A549 (cell line): ENCODE data around the gene NHSL1. TPM values are rescaled to one million over a fixed set of nuclear protein-coding genes. Genes with fewer than 3 reads are reported as not detected.

Experiments
- ATAC-seq, 2 experiments: fragments of 200-7000 bp in 1 of 2; fragments of >200 bp in 1 of 2; cut with Nextera tagmentation in 1 of 2; cut with Tn5 transposase in 1 of 2; 3 replicates each; pipeline versions ENCODE4 v1.8.0 to v1.9.1; 2018 to 2020; ENCODE audit warnings: mild to moderate bottlenecking in 1 of 2, moderate library complexity in 1 of 2
- CTCF ChIA-PET: fragments of 300-600 bp; sonication (Branson Sonifier 250); formaldehyde crosslinking; extraction: SDS; loops from one replicate; lab custom pipeline; 2021; ENCODE audit warnings: antibody characterized with exemption, inconsistent platforms; lab: Yijun Ruan, JAX
- POLR2A ChIA-PET: fragments of 350-600 bp; formaldehyde crosslinking; extraction: SDS; loops from one replicate; lab custom pipeline; 2021; ENCODE audit warnings: antibody characterized with exemption, inconsistent platforms; lab: Yijun Ruan, JAX
- DNase-seq, 2 experiments: peaks; one replicate each; pipeline versions ENCODE4 v3.0.0 to v3.0.0-alpha.2; 2011 to 2016; ENCODE audit warnings: low read depth in 1 of 2, low spot score in 1 of 2
- FAIRE-seq: peaks from 2 replicates; lab custom pipeline; 2011; peaks lifted over from hg19 to GRCh38; lab: Jason Lieb, UNC
- H3K27ac ChIP-seq, 2 experiments: fragments of >200 bp; sonication (Bioruptor Twin); formaldehyde crosslinking; 3 replicates each; pipeline ENCODE4 v1.5.1; 2016 to 2017
- H3K4me1 ChIP-seq: fragments of >200 bp; sonication (Bioruptor Twin); formaldehyde crosslinking; 3 replicates; pipeline ENCODE4 v1.6.1; 2016
- H3K4me2 ChIP-seq: fragments of >200 bp; sonication (Bioruptor Twin); formaldehyde crosslinking; 3 replicates; pipeline ENCODE4 v1.6.1; 2016
- H3K4me3 ChIP-seq: fragments of >200 bp; sonication (Bioruptor Twin); formaldehyde crosslinking; 3 replicates; pipeline ENCODE4 v1.5.1; 2016
- H3K9me3 ChIP-seq: fragments of >200 bp; sonication (Bioruptor Twin); formaldehyde crosslinking; 3 replicates; pipeline ENCODE4 v1.6.1; 2016
- ATOH8 ChIP-seq: fragments of 250-450 bp; sonication (Bioruptor Pico); IDR thresholded peaks from 2 replicates; pipeline ENCODE4 v1.5.0; 2020; ENCODE audit warnings: low read depth, mild to moderate bottlenecking, moderate library complexity
- BCL3 ChIP-seq: fragments of >200 bp; sonication (Bioruptor Twin); formaldehyde crosslinking; IDR thresholded peaks from 3 replicates; pipeline ENCODE4 v1.6.1; 2016
- BHLHE40 ChIP-seq: IDR thresholded peaks from 2 replicates; pipeline ENCODE4 v1.6.1; 2012; ENCODE audit warnings: low read depth, low read length, inconsistent platforms
- CBX2 ChIP-seq: fragments of 200-600 bp; sonication (generic); IDR thresholded peaks from 2 replicates; pipeline ENCODE4 v1.6.1; 2016; ENCODE audit warnings: low read depth, mild to moderate bottlenecking, borderline replicate concordance
- CBX8 ChIP-seq: fragments of 200-600 bp; sonication (generic); IDR thresholded peaks from 2 replicates; pipeline ENCODE4 v1.6.1; 2016
- CEBPB ChIP-seq, 2 experiments: fragments of >200 bp in 1 of 2; sonication (Bioruptor Twin) in 1 of 2; formaldehyde crosslinking in 1 of 2; IDR thresholded peaks; 2 replicates each; pipeline ENCODE4 v1.6.1; 2012 to 2016
- CHD2 ChIP-seq: fragments of 150-350 bp; IDR thresholded peaks from 2 replicates; pipeline ENCODE4 v1.6.1; 2014; ENCODE audit warnings: low read length; ENCODE audit not compliant: partially characterized antibody
- EHF ChIP-seq: fragments of 250-450 bp; sonication (Bioruptor Pico); IDR thresholded peaks from 2 replicates; pipeline ENCODE4 v1.5.0; 2020; ENCODE audit warnings: mild to moderate bottlenecking
- EHMT2 ChIP-seq: fragments of 200-600 bp; sonication (generic); IDR thresholded peaks from 2 replicates; pipeline ENCODE4 v1.6.1; 2016; ENCODE audit warnings: antibody characterized with exemption, low read depth, mild to moderate bottlenecking, moderate library complexity
- EP300 ChIP-seq, 2 experiments: fragments of >200 bp; sonication (Bioruptor Twin); formaldehyde crosslinking; IDR thresholded peaks; 2 replicates in 1 of 2; 3 replicates in 1 of 2; pipeline ENCODE4 v1.6.1; 2016 to 2017
- FOSL2 ChIP-seq, 2 experiments: fragments of 450-650 bp in 1 of 2; fragments of >200 bp in 1 of 2; sonication (Bioruptor Twin) in 1 of 2; formaldehyde crosslinking; IDR thresholded peaks; 2 replicates each; pipeline versions ENCODE4 v1.5.0 to v1.6.1; 2016 to 2020; ENCODE audit warnings: mild to moderate bottlenecking in 1 of 2, moderate library complexity in 1 of 2
- HDAC2 ChIP-seq: fragments of 200-600 bp; sonication (generic); IDR thresholded peaks from 2 replicates; pipeline ENCODE4 v1.6.1; 2016
- HEYL ChIP-seq: fragments of 250-450 bp; sonication (Bioruptor Pico); IDR thresholded peaks from 2 replicates; pipeline ENCODE4 v1.8.0; 2021; ENCODE audit warnings: mild to moderate bottlenecking, moderate library complexity
- HOXB13 ChIP-seq: fragments of 250-450 bp; sonication (Bioruptor Pico); IDR thresholded peaks from 2 replicates; pipeline ENCODE4 v1.5.0; 2020; ENCODE audit warnings: low read depth, mild to moderate bottlenecking, moderate library complexity
- MAZ ChIP-seq: fragments of 150-350 bp; IDR thresholded peaks from 2 replicates; pipeline ENCODE4 v1.6.1; 2014; ENCODE audit warnings: antibody characterized with exemption, low read depth, low read length, borderline replicate concordance
- NFE2L2 ChIP-seq: fragments of 150-350 bp; conservative IDR thresholded peaks from 2 replicates; pipeline ENCODE4 v1.6.1; 2014; ENCODE audit warnings: low read length
- NPAS2 ChIP-seq: fragments of 250-450 bp; sonication (Bioruptor Pico); IDR thresholded peaks from 2 replicates; pipeline ENCODE4 v1.8.0; 2022; ENCODE audit warnings: mild to moderate bottlenecking, moderate library complexity, borderline replicate concordance
- PHF8 ChIP-seq: fragments of 200-600 bp; sonication (generic); IDR thresholded peaks from 2 replicates; pipeline ENCODE4 v1.6.1; 2016; ENCODE audit warnings: low read depth, mild to moderate bottlenecking, antibody characterized with exemption, moderate library complexity, borderline replicate concordance
- POLR2A ChIP-seq: IDR thresholded peaks from 2 replicates; pipeline ENCODE4 v1.6.1; 2012; ENCODE audit warnings: mild to moderate bottlenecking, low read length
- RAD21 ChIP-seq, 2 experiments: fragments of >200 bp in 1 of 2; sonication (Bioruptor Twin) in 1 of 2; formaldehyde crosslinking in 1 of 2; IDR thresholded peaks in 1 of 2; conservative IDR thresholded peaks in 1 of 2; 2 replicates in 1 of 2; 3 replicates in 1 of 2; pipeline ENCODE4 v1.6.1; 2012 to 2018; ENCODE audit warnings: inconsistent platforms in 1 of 2
- RARB ChIP-seq: fragments of 250-450 bp; sonication (Bioruptor Pico); IDR thresholded peaks from 2 replicates; pipeline ENCODE4 v1.8.0; 2021; ENCODE audit warnings: mild to moderate bottlenecking, moderate library complexity
- RFX5 ChIP-seq: fragments of 450-650 bp; IDR thresholded peaks from 2 replicates; pipeline ENCODE4 v1.7.1; 2014; ENCODE audit warnings: antibody characterized with exemption, mild to moderate bottlenecking, moderate library complexity
- SREBF2 ChIP-seq: fragments of 450-650 bp; IDR thresholded peaks from 2 replicates; pipeline ENCODE4 v1.6.1; 2014; ENCODE audit warnings: mild to moderate bottlenecking, moderate library complexity
- TP53 ChIP-seq: fragments of 250-450 bp; sonication (Bioruptor Pico); IDR thresholded peaks from 2 replicates; pipeline ENCODE4 v1.5.0; 2021; ENCODE audit warnings: mild to moderate bottlenecking, moderate library complexity
- ZC3H11A ChIP-seq: fragments of 450-650 bp; IDR thresholded peaks from 2 replicates; pipeline ENCODE4 v1.6.1; 2014; ENCODE audit warnings: antibody characterized with exemption, mild to moderate bottlenecking
- ZFP36 ChIP-seq: fragments of 450-650 bp; IDR thresholded peaks from 2 replicates; pipeline ENCODE4 v1.6.1; 2014; ENCODE audit warnings: borderline replicate concordance; ENCODE audit not compliant: partially characterized antibody
- ZNF302 ChIP-seq: fragments of 250-450 bp; sonication (Bioruptor Pico); IDR thresholded peaks from 2 replicates; pipeline ENCODE4 v1.9.0; 2021; ENCODE audit warnings: inconsistent platforms, mild to moderate bottlenecking, moderate library complexity
- WGBS: methylation state at CpG from one replicate; pipeline ENCODE4 v1.1.6; 2017; ENCODE audit errors: missing lambda C conversion rate; 5-methylcytosine and 5-hydroxymethylcytosine counted together
- polyA plus RNA-seq, 4 experiments: library from polyadenylated mRNA; depleted of rRNA in 3 of 4; stranded (reverse); fragments of >200 nt; fragmentation: RNase III in 1 of 4; extraction: RNeasy Plus Mini Kit Qiagen cat#74134 plus additional on column Dnase treatment in 1 of 4; gene quantifications; 2 replicates in 3 of 4; 3 replicates in 1 of 4; pipeline ENCODE4 v1.2.3, GENCODE V29; 2011 to 2017
- TF ChIP-seq, protein P1 (sequence below): IDR thresholded peaks from 2 replicates; pipeline ENCODE4 v1.6.1; 2012

The NHSL1 gene
- polyA plus RNA-seq, 2 of the 4 experiments (the other 2 are of a cell fraction): 1.6 to 2.8 TPM

DNA sequence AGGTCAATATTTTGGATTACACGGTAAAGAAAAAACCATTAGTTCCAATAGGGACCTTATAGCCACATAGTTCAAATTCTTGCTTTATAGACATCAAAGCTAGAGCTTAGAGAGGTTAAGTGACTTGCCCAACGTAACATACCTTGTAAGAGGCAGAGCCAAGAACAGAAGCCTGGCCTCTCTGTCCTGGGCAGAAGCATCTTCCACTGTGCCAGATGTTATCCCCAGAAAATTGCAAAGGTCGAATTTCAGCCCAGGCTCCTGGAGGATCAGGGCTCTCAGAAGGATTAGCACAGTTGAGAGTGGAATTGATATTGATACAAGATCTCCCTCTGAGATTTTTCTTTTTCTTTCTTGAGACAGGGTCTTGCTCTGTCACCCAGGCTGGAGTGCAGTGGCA, 115.5 kb downstream of the NHSL1 start:
- no peak for FAIRE-seq
- Histone ChIP-seq H3K9me3 (no peaks in the 10 kb centered on the region), H3K4me2 (no peak overlapping the region), H3K4me1 (no peaks in the 10 kb centered on the region), H3K27ac (no peak overlapping the region), H3K4me3 (no peak overlapping the region)
- no peak for ATAC-seq
- ChIA-PET POLR2A (no interaction called here), CTCF (no interaction called here)
- no peak for DNase-seq
- 54% methylated on average over 3 of the region's 3 CpGs for WGBS
- TF ChIP-seq EP300 (IDR thresholded peaks at IDR 0.05): no peak
- no peak for TF ChIP-seq ZNF302
- TF ChIP-seq ATOH8: no peak
- TF ChIP-seq ZFP36: no peak
- no peak for TF ChIP-seq EHF

DNA sequence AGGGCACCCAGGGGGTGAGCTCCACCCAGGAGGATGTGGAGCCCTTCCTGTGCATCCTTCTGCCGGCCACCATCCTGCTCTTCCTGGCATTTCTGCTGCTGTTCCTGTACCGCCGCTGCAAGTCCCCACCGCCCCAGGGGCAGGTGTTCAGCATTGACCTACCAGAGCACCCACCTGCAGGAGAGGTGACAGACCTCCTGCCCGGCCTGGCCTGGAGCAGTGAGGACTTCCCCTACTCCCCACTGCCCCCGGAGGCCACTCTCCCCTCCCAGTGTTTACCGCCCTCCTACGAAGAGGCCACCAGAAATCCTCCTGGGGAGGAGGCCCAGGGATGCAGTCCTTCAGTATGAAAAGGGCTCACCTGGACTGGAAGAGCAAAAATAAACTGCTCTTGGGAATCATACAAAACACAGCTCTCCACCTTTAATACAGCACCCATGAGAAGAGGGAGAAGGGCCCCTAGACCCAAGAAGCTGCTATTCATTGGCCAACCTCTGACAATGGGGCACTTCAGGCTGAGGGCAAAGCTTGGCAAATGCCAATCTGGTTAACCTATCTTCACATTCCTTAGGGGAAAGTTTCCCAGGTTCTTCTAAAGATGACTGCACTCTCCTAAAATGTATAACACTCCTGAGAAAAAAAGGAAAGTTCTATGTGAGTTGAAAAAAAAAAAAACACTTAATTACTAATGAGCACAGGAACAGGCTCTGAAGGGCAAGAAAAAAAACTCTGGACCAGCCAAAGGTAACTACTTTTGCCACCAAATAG, 116.6 kb downstream of the NHSL1 start:
- TF ChIP-seq EHMT2 (no peak), CBX2 (no peak), CBX8 (no peak), TP53 (CRISPR knock-in tag) (no peak), BHLHE40 (no peak), PHF8 (no peak), ATOH8 (no peak), RAD21 (conservative IDR thresholded peaks at IDR 0.05 in 1 of 2, IDR thresholded peaks at IDR 0.05 in 1 of 2) (no peak), NFE2L2 (no peak), EHF (no peak), NPAS2 (CRISPR knock-in tag) (no peak), HEYL (CRISPR knock-in tag) (no peak)
- no peak overlapping the region for H3K4me2 ChIP-seq
- WGBS: 90% methylated on average over 4 of the region's 8 CpGs
- no peak overlapping the region for H3K27ac ChIP-seq
- no peak for FAIRE-seq
- ChIA-PET CTCF (no interaction called here), POLR2A (no interaction called here)
- no peak for ATAC-seq
- DNase-seq: no peak
- H3K9me3 ChIP-seq: no peaks in the 10 kb centered on the region
- no peaks in the 10 kb centered on the region for H3K4me1 ChIP-seq
- H3K4me3 ChIP-seq: no peak overlapping the region

DNA sequence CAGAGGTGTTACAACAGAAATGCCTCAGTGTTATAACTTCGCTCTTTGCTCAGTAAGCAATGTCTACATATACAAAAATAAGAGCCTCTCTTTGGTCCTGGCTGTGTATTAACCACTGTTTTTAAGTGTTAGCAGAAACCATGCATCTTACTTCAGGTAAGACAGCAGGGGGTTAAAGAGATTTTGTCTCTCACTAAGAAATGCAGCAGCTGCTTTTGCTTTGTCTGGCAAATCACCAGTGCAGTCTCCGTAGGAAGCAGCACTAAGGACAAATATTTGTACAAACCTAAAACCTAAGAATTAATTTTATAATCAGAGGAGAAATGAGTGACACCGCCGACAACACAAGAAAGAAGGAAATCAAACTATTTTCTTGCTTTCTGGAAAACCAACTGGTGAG, 120.8 kb downstream of the NHSL1 start:
- DNase-seq (no peak), ATAC-seq (no peak), FAIRE-seq (no peak)
- H3K4me2 ChIP-seq: no peak overlapping the region
- H3K4me3 ChIP-seq: no peak overlapping the region
- TF ChIP-seq BHLHE40: no peak
- no peak for TF ChIP-seq HEYL (CRISPR knock-in tag)
- no peak for TF ChIP-seq NPAS2 (CRISPR knock-in tag)
- TF ChIP-seq CEBPB (IDR thresholded peaks at IDR 0.05): no peak
- no peak for TF ChIP-seq RFX5
- TF ChIP-seq ZNF302: no peak
- no peak for TF ChIP-seq MAZ
- no peak overlapping the region for H3K27ac ChIP-seq
- ChIA-PET POLR2A (no interaction called here), CTCF (no interaction called here)
- no peaks in the 10 kb centered on the region for H3K9me3 ChIP-seq
- H3K4me1 ChIP-seq: no peaks in the 10 kb centered on the region
- WGBS: 70% methylated on average over 4 of the region's 4 CpGs

GRCh38 chr6:138377844-138378243, 121.5 kb downstream of the NHSL1 start, which contains the start of gene SMIM28:
Gene SMIM28 (plus strand): TSS chr6:138377905. CDS start chr6:138378073, 168 bp downstream.
- CTCF ChIA-PET: interaction anchor here (1.1 kb wide), 1 partner anchor 25 kb away, joined by 3 read pairs; no protein-coding TSS in a partner anchor
- ATAC-seq (no peak), DNase-seq (no peak), FAIRE-seq (no peak)
- WGBS: 88% methylated on average over 6 of the region's 6 CpGs
- no peaks in the 10 kb centered on the region for H3K9me3 ChIP-seq
- POLR2A ChIA-PET: no interaction called here
- 0 out of 3 replicates have a peak, but pooled peaks cover under 1% of the 10 kb centered on the region for H3K4me1 ChIP-seq
- H3K4me2 ChIP-seq: no peak within 1 kb of the TSS
- no peak within 1 kb of the TSS for H3K27ac ChIP-seq
- H3K4me3 ChIP-seq: no peak within 1 kb of the TSS
- TF ChIP-seq SREBF2 (no peak), CHD2 (no peak), POLR2A (no peak), HOXB13 (CRISPR knock-in tag) (no peak), HEYL (CRISPR knock-in tag) (no peak), RFX5 (no peak), FOSL2 (IDR thresholded peaks at IDR 0.05) (no peak), FOSL2 (CRISPR knock-in tag; IDR thresholded peaks at IDR 0.05) (no peak), BCL3 (no peak), HDAC2 (no peak), RARB (CRISPR knock-in tag) (no peak), ZC3H11A (no peak), PHF8 (no peak), EP300 (IDR thresholded peaks at IDR 0.05) (no peak)
- TF ChIP-seq, protein P1, sequence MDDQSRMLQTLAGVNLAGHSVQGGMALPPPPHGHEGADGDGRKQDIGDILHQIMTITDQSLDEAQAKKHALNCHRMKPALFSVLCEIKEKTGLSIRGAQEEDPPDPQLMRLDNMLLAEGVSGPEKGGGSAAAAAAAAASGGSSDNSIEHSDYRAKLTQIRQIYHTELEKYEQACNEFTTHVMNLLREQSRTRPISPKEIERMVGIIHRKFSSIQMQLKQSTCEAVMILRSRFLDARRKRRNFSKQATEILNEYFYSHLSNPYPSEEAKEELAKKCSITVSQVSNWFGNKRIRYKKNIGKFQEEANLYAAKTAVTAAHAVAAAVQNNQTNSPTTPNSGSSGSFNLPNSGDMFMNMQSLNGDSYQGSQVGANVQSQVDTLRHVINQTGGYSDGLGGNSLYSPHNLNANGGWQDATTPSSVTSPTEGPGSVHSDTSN: no peak
